Measurements from ENCODE around the gene S1PR4.
"Not testable (repeated sequence)": the region's sequence is repeated elsewhere in the genome, so short reads cannot be mapped to it uniquely, and the experiment has no call there.

S1PR4 gene

DNA sequence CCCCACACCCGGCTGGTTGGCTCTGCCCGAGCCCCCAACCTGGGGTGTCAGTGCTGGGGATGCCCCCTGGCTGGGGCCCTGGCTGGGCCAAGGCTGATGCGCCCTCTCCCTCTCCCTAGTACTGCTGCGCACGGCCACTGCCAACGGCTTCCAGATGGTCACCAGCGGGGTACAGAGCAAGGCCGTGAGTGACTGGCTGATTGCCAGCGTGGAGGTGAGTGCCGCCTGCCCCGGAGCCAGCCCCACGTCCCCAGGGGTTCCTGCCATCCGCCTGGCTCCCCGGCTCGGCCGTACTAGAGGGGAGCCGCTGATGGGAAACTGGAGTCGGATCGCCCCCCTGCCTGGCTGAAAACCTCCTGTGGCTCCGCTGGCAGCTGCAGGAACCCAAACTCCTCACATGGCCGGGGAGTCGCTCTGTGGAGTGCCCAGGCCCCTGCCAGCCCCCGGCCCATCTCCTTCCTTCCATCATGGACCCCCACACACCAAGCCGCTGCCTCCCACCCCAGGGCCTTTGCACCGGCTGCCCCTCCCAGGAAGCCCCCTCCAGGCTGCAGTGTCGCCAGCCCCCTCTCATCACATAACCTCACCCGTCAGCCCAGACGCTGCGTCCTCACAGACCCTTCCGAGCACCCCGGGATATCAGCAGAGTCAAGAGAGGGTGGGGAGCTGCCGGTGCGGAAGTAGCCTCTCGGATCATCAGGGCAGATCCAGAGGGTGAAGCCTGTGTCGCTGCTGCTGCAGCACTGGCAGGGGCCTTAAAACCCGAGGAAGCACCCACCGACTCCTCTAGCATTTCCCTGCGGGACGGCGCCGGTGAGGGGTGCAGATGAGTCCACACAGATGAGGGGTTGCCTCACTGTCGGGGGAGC lies 17.7 kb downstream of the S1PR4 start:
- DNase-seq: no peak

DNA sequence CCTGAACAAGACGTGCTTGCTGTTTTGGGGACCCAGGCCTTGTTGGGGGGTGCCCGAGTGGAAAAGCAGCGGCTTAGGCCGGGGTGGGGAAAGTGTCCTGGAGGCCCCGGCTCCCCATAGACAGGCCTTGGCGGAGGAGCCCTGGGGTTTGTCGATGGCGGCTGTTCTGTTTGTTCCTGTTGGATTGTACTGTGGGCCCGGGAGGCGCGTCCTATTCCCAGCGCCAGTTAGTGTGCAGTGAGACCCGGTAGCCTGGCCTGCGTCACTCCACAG lies 18.3 kb downstream of the S1PR4 start:
- DNase-seq: no peak

- no peak for DNase-seq
These were observed 20.5 kb downstream of the S1PR4 start for GRCh38 chr19:3198901-3199700.

DNA sequence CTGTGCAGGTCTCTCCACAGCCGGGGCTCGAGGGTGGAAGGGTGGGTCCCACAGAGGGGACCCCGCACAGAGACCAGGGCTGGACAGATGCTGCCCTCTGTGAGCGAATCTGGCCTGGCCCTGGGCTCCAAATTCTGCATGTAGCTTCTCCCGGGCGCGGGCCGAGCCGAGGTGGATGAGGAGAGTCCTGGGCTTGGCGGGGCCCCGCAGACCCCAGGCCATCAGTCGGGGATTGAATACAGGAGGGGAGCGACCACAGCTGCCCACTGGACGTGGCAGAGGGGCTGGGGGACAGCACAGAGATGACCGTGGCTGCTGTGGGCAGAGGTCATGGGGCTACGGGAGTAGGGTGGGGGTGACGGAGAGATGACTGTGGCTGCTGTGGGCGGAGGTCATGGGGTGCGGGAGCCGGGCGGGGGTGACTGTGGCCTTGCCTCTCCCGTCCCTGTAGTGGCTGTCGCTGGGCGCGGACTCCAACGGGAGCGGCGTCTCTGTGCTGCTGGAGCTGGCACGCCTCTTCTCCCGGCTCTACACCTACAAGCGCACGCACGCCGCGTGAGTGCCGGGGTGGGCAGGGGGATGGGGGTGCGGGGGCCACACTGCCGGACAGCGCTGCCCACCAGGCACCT lies 22.6 kb downstream of the S1PR4 start:
- DNase-seq: no peak

- no peak for DNase-seq
These were observed 23.3 kb downstream of the S1PR4 start for GRCh38 chr19:3201911-3202310.

- DNase-seq: no peak
These were observed 23.8 kb downstream of the S1PR4 start for GRCh38 chr19:3202346-3202745.

- not testable (repeated sequence) for DNase-seq
These were observed 24.3 kb downstream of the S1PR4 start for GRCh38 chr19:3202895-3203294.

DNA sequence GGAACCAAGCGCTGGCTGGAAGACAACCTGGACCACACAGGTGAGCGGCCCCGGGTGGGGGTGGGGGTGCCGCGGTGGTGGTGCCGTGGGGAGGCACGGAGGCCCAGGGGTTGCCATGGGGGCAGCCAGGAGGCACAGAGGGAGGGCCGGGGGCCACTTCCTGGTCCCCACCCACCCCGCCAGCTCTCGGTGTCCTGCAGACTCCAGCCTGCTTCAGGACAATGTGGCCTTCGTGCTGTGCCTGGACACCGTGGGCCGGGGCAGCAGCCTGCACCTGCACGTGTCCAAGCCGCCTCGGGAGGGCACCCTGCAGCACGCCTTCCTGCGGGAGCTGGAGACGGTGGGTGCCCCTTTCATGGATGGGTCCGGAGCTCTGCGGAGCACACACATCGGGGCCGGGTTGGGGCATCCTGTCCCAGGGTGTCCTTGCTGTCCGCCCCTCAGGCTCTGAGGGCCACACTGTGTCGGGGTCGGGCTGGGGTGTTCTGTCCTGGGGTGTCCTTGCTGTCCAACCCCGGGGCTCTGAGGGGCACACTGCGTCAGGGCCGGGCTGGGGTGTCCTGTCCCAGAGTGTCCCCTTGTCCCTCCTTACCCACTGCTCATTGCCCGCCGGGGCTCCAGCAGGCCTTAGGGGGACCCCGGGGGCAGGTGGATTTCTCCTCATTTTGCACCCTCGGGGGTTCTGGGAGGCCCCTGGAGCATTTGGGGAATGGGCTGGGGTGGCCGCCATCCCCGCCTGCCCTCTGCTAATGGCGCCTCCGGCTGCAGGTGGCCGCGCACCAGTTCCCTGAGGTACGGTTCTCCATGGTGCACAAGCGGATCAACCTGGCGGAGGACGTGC lies 25.5 kb downstream of the S1PR4 start:
- DNase-seq: no peak

- DNase-seq: no peak
These were observed 26.2 kb downstream of the S1PR4 start for GRCh38 chr19:3204646-3205275.

DNA sequence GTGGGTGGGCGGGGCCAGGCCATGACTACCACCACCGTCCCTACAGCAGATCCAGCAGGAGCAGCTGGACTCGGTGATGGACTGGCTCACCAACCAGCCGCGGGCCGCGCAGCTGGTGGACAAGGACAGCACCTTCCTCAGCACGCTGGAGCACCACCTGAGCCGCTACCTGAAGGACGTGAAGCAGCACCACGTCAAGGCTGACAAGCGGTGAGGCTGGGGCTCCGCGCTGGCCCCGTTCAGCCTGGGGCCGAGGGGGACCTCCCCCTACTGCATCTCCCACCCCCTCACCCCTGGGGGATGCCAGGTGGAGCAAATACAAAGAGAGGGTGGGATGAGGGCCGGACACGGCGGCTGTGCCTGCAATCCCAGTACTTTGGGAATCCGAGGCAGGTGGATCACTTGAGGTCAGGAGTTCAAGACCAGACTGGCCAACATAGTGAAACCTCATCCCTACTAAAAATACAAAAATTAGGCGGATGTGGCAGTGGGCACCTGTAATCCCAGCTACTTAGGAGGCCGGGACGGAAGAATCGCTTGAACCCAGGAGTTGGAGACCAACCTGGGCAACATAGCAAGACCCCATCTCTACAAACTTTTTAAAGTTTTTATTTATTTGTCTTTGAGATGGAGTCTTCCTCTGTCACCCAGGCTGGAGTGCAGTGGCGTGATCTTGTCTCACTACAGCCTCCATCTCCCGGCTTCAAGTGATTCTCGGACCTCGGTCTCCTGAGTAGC lies 27.8 kb downstream of the S1PR4 start:
- DNase-seq: no peak

- no peak for DNase-seq
These were observed 29.1 kb downstream of the S1PR4 start for GRCh38 chr19:3207461-3208242.

DNA sequence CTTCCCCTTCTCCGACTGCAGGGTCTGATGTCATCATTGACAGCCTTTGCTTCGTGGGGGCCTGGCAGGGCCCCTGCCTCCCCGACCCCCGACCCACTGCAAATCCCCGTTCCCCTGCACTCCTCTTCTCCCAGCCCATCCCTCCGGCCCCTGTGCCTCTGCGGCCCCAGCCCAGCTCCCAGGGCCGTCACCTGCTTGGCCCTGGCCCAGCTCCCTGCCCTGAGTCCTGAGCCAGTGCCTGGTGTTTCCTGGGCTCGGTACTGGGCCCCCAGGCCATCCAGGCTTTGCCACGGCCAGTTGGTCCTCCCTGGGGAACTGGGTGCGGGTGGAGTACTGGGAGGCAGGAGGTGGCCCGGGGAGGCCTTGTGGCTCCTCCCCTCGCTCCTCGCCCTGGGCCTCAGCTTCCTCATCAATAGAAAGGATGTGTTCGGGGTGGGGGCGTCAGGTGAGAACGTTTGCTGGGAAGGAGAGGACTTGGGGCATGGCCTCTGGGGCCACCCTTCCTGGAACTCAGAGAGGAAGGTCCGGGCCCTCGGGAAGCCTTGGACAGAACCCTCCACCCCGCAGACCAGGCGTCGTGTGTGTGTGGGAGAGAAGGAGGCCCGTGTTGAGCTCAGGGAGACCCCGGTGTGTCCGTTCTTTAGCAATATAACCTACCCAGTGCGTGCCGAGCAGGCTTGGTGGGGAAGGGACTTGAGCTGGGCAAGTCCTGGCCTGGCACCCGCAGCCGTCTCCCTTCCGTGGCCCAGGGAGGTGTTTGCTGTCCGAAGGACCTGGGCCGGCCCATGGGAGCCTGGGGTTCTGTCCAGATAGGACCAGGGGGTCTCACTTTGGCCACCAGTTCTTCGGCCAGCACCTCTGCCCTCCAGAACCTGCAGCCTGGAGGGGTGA lies 30.0 kb downstream of the S1PR4 start:
- no peak for DNase-seq

DNA sequence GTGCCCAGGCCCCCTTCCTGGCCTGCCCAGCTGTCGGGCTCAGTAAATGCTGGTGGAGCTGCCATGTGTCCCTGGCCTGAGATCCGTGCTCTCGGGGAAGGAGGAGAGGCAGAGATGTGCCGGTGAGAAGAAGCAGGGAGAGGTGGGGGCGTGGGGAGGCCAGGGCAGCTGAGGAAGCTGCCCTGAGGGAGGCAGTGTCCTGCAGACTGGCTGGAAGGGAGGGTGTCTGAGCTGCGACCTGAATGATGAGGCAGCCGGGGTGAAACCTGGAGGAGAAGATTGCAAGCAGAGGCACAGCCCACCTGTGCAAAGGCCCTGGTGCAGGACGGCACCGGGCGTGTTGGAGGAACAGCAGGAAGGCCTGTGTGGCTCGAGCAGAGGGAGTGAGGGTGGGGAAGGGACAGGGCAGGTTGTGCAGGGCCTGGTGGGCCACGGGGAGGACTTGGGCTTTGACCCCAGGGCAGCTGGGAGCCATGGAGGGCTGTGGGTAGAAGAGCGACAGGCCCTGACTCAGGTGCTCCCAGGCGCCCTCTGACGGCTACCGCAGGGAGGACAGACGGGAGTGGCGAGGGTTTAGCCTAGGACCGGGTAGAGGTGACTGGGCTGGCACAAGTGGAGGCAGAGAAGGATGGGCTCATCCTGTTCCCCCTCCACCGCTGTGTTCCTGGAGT lies 31.9 kb downstream of the S1PR4 start:
- peak; percentile 79 to 84 for DNase-seq

DNA sequence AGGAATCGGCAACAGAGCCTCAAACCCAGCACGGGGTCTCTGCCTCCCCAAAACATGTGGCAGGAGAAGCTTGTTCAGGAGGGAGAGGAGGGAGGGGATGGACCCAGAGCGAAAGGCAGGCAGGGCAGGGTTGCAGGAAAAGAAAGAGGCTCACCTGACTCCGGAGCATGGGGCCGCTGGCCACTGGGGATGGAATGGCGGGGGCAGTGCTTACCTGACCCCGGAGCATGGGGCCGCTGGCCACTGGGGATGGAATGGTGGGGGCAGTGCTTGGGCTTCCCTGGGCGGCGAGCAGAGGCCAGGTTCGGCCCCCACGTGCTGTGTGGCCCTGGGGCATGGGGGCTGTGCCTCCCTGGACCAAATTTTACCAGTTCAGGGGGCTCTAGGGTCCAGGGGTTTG lies 32.6 kb downstream of the S1PR4 start:
- DNase-seq: no peak

- DNase-seq: no peak
These were observed 34.6 kb downstream of the S1PR4 start for GRCh38 chr19:3213159-3213558.

GRCh38 chr19:3216874-3217273 lies 38.3 kb downstream of the S1PR4 start:
- DNase-seq: no peak

DNA sequence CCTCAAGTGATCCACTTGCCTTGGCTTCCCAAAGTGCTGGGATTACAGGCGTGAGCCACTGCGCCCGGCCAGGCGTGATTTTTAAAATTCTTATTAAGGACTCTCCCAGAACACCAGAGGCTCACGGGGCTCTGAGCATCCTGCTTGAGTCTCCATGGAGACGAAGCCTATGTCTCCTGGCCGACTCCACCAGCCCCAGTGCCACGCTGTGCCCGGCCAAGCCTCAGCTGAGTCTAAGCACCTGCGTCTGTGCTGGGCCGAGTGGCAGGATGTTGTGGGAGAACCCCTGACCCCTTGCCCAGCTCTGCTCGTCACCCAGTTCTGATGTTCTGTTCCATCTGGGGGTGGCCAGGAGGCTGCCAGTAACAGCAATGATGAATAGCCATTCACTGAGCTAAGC lies 42.0 kb downstream of the S1PR4 start:
- DNase-seq: no peak

- DNase-seq: not testable (repeated sequence)
These were observed 43.0 kb downstream of the S1PR4 start for GRCh38 chr19:3221576-3221975.

DNA sequence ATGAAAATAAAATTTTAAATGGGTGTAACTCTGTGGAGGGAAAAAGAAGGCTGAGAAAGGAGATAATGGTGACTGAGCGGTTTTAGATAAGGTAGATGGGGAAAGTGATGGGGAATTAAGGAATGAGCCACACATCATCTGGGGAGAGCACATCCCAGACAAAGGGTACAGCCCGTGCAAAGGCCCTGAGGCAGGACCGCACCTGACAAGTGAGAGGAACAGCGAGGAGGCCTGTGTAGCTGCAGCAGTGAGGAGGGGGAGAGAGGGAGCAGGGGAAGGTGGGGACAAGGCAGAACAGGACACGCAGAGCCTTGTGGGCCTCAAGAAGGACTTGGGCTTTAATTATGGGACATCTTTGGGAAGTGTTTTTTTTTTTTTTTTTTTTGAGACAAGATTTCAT lies 44.1 kb downstream of the S1PR4 start:
- no peak for DNase-seq
